ENCODE measurements around the gene TMEM163.

TMEM163 gene

DNA sequence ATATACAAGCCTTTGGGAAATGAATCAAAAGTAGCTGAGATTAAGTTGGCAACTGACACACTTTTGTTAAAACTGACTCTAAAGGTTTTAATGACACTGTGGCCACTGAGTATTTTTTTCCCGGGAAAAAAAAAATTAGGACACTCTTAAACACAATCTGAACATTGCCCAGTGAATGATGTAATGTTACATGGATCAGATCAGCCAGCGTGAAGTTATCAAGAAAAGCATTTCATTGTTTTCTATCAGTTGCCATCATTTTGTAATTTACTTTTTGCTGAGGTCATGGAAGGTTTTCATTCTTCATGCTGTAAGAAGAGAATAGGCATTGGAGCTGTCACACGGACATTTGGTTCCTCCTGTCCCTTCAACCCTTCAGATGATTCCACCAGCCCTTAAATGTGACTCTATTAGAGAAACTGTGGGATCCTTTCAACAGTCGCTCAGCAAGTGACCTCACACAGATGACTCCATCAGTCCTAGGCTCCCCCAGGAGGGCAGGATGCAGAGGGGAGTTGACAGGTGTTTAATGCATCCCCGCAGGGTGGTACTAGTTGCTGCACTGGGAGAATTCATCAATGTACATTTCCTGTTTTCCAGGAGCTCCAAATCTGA lies 300.7 kb downstream of the TMEM163 start (continued):
- TF ChIP-seq REST (tag by site-specific recombination; IDR thresholded peaks at IDR 0.05) = no peak
- TF ChIP-seq ZNF621 (tag by site-specific recombination; IDR thresholded peaks at IDR 0.05) = no peak

DNA sequence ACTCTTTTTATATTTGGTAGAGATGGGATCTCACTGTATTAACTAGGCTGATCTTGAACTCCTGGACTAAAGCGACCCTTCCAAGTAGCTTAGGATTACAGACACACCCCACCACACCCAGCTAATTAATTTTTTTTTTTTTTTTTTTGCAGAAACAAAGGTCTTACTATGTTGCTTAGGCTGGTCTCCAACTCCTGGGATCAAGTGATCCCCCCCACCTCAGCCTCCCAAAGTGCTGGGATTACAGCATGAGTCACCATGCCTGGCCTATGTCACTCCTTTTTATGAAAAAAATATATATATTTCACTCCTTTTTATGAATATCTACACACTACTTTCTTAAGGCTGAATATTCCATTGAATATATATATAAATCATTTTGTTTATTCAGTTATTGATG lies 302.2 kb downstream of the TMEM163 start:
- Histone ChIP-seq H3K9me3 (ENCODE audit: control insufficient read depth, insufficient read depth, low read depth, low read length) (no peaks in the 10 kb centered on the region), H3K36me3 (ENCODE audit: control insufficient read depth in 2 of 2, insufficient read depth in 1 of 2, low read length in 2 of 2) (peaks cover 0 to 6% of the 10 kb centered on the region in 2 experiments; a peak in 2 of 3 replicates), H3K27ac (ENCODE audit: extremely low read depth, low read depth, low read length) (no peak overlapping the region), H3K4me1 (ENCODE audit: control insufficient read depth, insufficient read depth, low read length) (peaks cover 2% of the 10 kb centered on the region; the same call in 1 of the 2 replicates), H3K4me3 (ENCODE audit: low read depth, low read length) (no peak overlapping the region)
- CTCF ChIA-PET = interaction anchor here (0.7 kb wide), 2 partner anchors 29 to 101 kb away, joined by 3 read pairs; no protein-coding TSS in a partner anchor
- TF ChIP-seq ZNF530 (tag by site-specific recombination; IDR thresholded peaks at IDR 0.05; ENCODE audit: low read depth) (no peak), ZNF548 (tag by site-specific recombination; IDR thresholded peaks at IDR 0.05) (no peak), ZNF404 (tag by site-specific recombination; IDR thresholded peaks at IDR 0.05) (no peak), ZNF132 (tag by site-specific recombination; IDR thresholded peaks at IDR 0.05; ENCODE audit: borderline replicate concordance) (no peak), ZNF26 (tag by site-specific recombination; IDR thresholded peaks at IDR 0.05) (no peak), ZBTB17 (tag by site-specific recombination; IDR thresholded peaks at IDR 0.05) (no peak), ZNF248 (tag by site-specific recombination; IDR thresholded peaks at IDR 0.05) (no peak), ZNF221 (tag by site-specific recombination; IDR thresholded peaks at IDR 0.05; ENCODE audit: borderline replicate concordance) (no peak), ZEB2 (tag by site-specific recombination; IDR thresholded peaks at IDR 0.05) (no peak), RBAK (tag by site-specific recombination; IDR thresholded peaks at IDR 0.05) (no peak), ZNF660 (tag by site-specific recombination; IDR thresholded peaks at IDR 0.05) (no peak), HOXD13 (CRISPR knock-in tag; IDR thresholded peaks at IDR 0.05; ENCODE audit: borderline replicate concordance) (no peak)
- TF ChIP-seq, protein P1, sequence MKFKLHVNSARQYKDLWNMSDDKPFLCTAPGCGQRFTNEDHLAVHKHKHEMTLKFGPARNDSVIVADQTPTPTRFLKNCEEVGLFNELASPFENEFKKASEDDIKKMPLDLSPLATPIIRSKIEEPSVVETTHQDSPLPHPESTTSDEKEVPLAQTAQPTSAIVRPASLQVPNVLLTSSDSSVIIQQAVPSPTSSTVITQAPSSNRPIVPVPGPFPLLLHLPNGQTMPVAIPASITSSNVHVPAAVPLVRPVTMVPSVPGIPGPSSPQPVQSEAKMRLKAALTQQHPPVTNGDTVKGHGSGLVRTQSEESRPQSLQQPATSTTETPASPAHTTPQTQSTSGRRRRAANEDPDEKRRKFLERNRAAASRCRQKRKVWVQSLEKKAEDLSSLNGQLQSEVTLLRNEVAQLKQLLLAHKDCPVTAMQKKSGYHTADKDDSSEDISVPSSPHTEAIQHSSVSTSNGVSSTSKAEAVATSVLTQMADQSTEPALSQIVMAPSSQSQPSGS (tag by site-specific recombination; IDR thresholded peaks at IDR 0.05; ENCODE audit: low read depth) = no peak
- TF ChIP-seq, protein P2, sequence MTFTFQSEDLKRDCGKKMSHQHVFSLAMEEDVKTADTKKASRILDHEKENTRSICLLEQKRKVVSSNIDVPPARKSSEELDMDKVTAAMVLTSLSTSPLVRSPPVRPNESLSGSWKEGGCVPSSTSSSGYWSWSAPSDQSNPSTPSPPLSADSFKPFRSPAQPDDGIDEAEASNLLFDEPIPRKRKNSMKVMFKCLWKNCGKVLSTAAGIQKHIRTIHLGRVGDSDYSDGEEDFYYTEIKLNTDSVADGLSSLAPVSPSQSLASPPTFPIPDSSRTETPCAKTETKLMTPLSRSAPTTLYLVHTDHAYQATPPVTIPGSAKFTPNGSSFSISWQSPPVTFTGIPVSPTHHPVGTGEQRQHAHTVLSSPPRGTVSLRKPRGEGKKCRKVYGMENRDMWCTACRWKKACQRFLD (tag by site-specific recombination; IDR thresholded peaks at IDR 0.05) = no peak
- TF ChIP-seq, protein P3, sequence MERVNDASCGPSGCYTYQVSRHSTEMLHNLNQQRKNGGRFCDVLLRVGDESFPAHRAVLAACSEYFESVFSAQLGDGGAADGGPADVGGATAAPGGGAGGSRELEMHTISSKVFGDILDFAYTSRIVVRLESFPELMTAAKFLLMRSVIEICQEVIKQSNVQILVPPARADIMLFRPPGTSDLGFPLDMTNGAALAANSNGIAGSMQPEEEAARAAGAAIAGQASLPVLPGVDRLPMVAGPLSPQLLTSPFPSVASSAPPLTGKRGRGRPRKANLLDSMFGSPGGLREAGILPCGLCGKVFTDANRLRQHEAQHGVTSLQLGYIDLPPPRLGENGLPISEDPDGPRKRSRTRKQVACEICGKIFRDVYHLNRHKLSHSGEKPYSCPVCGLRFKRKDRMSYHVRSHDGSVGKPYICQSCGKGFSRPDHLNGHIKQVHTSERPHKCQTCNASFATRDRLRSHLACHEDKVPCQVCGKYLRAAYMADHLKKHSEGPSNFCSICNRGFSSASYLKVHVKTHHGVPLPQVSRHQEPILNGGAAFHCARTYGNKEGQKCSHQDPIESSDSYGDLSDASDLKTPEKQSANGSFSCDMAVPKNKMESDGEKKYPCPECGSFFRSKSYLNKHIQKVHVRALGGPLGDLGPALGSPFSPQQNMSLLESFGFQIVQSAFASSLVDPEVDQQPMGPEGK (tag by site-specific recombination; IDR thresholded peaks at IDR 0.05) = no peak
- POLR2A ChIA-PET = no interaction called here
